ENCODE measurements around the gene TMEM240. TPM values are rescaled to one million over a fixed set of nuclear protein-coding genes. Genes with fewer than 3 reads are reported as not detected.

The TMEM240 gene
- total and polyA plus RNA-seq, 9 of the 15 experiments (the other 6 are each of a cell fraction or from before 2014, with no cell fraction given), result 0.24 to 2.0 (median 0.69) TPM; not detected in 5

DNA sequence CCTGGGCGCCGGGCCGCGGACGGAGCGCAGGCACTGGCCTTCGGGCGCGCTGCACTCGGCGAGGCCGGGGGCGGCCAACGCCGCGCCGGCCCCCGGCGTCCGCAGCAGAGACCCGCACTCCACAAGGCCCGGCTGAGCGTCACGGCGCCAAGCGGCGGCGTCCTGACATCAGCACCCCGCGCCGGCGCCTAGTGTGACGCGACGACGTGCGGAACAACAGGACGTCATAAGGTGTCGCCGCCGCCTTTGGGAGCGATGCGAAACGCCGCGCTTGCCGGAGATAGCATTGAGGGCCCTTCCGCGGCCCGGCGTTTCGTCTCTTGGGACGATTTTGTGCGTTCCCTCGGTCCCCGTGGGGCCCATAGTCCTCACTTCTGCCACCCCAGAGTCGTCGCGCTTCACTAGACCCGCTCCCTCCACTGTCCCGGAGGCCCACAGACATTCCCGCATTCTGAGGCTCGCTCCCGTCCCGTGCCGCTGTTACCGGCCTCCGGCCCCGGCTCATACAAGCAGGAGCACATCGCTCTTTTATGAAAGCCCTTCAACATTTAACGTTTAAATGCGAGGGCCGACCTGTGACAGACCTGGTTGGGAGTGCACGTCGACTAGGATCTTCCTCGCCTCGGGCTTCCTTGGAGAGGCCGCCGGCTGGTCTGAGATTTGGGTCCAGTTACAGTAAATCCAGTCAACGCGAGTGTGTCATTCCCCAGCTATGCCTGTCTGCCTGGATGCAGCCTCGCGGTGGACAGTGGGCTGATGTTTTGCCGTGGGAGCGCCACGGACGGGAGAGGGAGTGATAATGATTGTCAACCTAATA, 34.5 kb upstream of the TMEM240 start, which contains the start of gene SSU72 (continued):
- TF ChIP-seq, protein P1, sequence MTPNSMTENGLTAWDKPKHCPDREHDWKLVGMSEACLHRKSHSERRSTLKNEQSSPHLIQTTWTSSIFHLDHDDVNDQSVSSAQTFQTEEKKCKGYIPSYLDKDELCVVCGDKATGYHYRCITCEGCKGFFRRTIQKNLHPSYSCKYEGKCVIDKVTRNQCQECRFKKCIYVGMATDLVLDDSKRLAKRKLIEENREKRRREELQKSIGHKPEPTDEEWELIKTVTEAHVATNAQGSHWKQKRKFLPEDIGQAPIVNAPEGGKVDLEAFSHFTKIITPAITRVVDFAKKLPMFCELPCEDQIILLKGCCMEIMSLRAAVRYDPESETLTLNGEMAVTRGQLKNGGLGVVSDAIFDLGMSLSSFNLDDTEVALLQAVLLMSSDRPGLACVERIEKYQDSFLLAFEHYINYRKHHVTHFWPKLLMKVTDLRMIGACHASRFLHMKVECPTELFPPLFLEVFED (CRISPR knock-in tag; conservative IDR thresholded peaks at IDR 0.05), result 0 out of 2 replicates have a peak, but pooled peaks have one; percentile 62
- peak; percentile 99 for TF ChIP-seq CREM (IDR thresholded peaks at IDR 0.05; ENCODE audit: low read depth)
- no peak for TF ChIP-seq ZC3H8 (IDR thresholded peaks at IDR 0.05)
- TF ChIP-seq MYNN (IDR thresholded peaks at IDR 0.05), result peak; percentile 54; the same call in 1 of the 2 replicates
- TF ChIP-seq MYNN (CRISPR knock-in tag; IDR thresholded peaks at IDR 0.05), result no peak
- 0 out of 2 replicates have a peak, but pooled peaks have one; percentile 24 for TF ChIP-seq ZNF384 (IDR thresholded peaks at IDR 0.05; ENCODE audit: low read depth, low read length)
- TF ChIP-seq, protein P2, sequence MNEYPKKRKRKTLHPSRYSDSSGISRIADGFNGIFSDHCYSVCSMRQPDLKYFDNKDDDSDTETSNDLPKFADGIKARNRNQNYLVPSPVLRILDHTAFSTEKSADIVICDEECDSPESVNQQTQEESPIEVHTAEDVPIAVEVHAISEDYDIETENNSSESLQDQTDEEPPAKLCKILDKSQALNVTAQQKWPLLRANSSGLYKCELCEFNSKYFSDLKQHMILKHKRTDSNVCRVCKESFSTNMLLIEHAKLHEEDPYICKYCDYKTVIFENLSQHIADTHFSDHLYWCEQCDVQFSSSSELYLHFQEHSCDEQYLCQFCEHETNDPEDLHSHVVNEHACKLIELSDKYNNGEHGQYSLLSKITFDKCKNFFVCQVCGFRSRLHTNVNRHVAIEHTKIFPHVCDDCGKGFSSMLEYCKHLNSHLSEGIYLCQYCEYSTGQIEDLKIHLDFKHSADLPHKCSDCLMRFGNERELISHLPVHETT (CRISPR knock-in tag; conservative IDR thresholded peaks at IDR 0.05 in 1 of 2, IDR thresholded peaks at IDR 0.05 in 1 of 2), result peak in 1 of 2 experiments; percentile 97; a peak in 2 of 4 replicates
- TF ChIP-seq, protein P3, sequence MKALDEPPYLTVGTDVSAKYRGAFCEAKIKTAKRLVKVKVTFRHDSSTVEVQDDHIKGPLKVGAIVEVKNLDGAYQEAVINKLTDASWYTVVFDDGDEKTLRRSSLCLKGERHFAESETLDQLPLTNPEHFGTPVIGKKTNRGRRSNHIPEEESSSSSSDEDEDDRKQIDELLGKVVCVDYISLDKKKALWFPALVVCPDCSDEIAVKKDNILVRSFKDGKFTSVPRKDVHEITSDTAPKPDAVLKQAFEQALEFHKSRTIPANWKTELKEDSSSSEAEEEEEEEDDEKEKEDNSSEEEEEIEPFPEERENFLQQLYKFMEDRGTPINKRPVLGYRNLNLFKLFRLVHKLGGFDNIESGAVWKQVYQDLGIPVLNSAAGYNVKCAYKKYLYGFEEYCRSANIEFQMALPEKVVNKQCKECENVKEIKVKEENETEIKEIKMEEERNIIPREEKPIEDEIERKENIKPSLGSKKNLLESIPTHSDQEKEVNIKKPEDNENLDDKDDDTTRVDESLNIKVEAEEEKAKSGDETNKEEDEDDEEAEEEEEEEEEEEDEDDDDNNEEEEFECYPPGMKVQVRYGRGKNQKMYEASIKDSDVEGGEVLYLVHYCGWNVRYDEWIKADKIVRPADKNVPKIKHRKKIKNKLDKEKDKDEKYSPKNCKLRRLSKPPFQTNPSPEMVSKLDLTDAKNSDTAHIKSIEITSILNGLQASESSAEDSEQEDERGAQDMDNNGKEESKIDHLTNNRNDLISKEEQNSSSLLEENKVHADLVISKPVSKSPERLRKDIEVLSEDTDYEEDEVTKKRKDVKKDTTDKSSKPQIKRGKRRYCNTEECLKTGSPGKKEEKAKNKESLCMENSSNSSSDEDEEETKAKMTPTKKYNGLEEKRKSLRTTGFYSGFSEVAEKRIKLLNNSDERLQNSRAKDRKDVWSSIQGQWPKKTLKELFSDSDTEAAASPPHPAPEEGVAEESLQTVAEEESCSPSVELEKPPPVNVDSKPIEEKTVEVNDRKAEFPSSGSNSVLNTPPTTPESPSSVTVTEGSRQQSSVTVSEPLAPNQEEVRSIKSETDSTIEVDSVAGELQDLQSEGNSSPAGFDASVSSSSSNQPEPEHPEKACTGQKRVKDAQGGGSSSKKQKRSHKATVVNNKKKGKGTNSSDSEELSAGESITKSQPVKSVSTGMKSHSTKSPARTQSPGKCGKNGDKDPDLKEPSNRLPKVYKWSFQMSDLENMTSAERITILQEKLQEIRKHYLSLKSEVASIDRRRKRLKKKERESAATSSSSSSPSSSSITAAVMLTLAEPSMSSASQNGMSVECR (CRISPR knock-in tag; IDR thresholded peaks at IDR 0.05), result peak; percentile 27; the same call in 1 of the 2 replicates
- TF ChIP-seq, protein P4, sequence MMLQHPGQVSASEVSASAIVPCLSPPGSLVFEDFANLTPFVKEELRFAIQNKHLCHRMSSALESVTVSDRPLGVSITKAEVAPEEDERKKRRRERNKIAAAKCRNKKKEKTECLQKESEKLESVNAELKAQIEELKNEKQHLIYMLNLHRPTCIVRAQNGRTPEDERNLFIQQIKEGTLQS (IDR thresholded peaks at IDR 0.05), result no peak
- TF ChIP-seq, protein P4 (CRISPR knock-in tag; conservative IDR thresholded peaks at IDR 0.05), result peak; percentile 58; the same call in 1 of the 2 replicates
- peak; percentile 88 for TF ChIP-seq GTF2F1 (IDR thresholded peaks at IDR 0.05; ENCODE audit: low read depth, low read length)
- TF ChIP-seq CEBPG (CRISPR knock-in tag; IDR thresholded peaks at IDR 0.05), result peak; percentile 18; the same call in 1 of the 2 replicates
- TF ChIP-seq CEBPG (tag; conservative IDR thresholded peaks at IDR 0.05 in 1 of 2, IDR thresholded peaks at IDR 0.05 in 1 of 2), result no peak
- TF ChIP-seq, protein P5, sequence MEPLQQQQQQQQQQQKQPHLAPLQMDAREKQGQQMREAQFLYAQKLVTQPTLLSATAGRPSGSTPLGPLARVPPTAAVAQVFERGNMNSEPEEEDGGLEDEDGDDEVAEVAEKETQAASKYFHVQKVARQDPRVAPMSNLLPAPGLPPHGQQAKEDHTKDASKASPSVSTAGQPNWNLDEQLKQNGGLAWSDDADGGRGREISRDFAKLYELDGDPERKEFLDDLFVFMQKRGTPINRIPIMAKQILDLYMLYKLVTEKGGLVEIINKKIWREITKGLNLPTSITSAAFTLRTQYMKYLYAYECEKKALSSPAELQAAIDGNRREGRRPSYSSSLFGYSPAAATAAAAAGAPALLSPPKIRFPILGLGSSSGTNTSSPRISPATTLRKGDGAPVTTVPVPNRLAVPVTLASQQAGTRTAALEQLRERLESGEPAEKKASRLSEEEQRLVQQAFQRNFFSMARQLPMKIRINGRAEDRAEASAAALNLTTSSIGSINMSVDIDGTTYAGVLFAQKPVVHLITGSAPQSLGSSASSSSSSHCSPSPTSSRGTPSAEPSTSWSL (CRISPR knock-in tag; IDR thresholded peaks at IDR 0.05; ENCODE audit: borderline replicate concordance), result no peak
